Adrenal gland (tissue), 12 donors: Measurements from ENCODE around the gene MARCHF3. TPM values are rescaled to one million over a fixed set of nuclear protein-coding genes. Genes with fewer than 3 reads are reported as not detected.

Experiments
- DNase-seq, 7 donors: peaks; one replicate each; pipeline ENCODE4 v3.0.0-alpha.2; 2019 to 2020
- H3K27ac ChIP-seq, 5 donors: fragments of 200-600 bp; sonication (generic) in 4 of 5; 1 replicate in 3 of 5; 2 replicates in 2 of 5; pipeline versions ENCODE4 v1.5.1 to v1.8.0; 2016 to 2020; ENCODE audit warnings: mild to moderate bottlenecking in 1 of 5
- H3K27me3 ChIP-seq: fragments of 200-600 bp; 2 replicates; pipeline ENCODE4 v1.8.0; 2021
- H3K36me3 ChIP-seq, 2 donors: fragments of 200-600 bp; replicated peaks in 1 of 2; 1 replicate in 1 of 2; 2 replicates in 1 of 2; pipeline versions ENCODE4 v1.5.1 to v1.8.0; 2018 to 2022
- H3K4me1 ChIP-seq, 2 donors: fragments of 200-600 bp; replicated peaks in 1 of 2; 1 replicate in 1 of 2; 2 replicates in 1 of 2; pipeline versions ENCODE4 v1.5.1 to v1.8.0; 2018 to 2021
- H3K4me3 ChIP-seq, 4 donors: fragments of 200-600 bp; sonication (generic) in 3 of 4; one replicate each; pipeline ENCODE4 v1.5.1; 2016 to 2018
- H3K9me3 ChIP-seq, 3 donors: fragments of 200-600 bp; sonication (generic) in 1 of 3; replicated peaks in 1 of 3; 1 replicate in 2 of 3; 2 replicates in 1 of 3; pipeline versions ENCODE4 v1.5.1 to v1.8.0; 2016 to 2021
- CTCF ChIP-seq, 6 experiments: fragments of 450-650 bp in 4 of 6; fragments of 200-600 bp in 2 of 6; sonication (generic) in 1 of 6; IDR thresholded peaks; 1 replicate in 5 of 6; 2 replicates in 1 of 6; pipeline versions ENCODE4 v1.5.1 to v1.8.0; 2016 to 2021; ENCODE audit warnings: antibody characterized with exemption in 6 of 6, mild to moderate bottlenecking in 2 of 6, moderate library complexity in 1 of 6
- POLR2A ChIP-seq, 2 donors: fragments of 450-650 bp; IDR thresholded peaks; one replicate each; pipeline ENCODE4 v1.6.1; 2017; ENCODE audit warnings: antibody characterized with exemption in 2 of 2, mild to moderate bottlenecking in 2 of 2, moderate library complexity in 1 of 2
- WGBS, 4 donors: extraction: QIAGEN DNeasy Blood & Tissue Kit in 2 of 4; methylation state at CpG; one replicate each; pipeline versions ENCODE4 v1.1.5 to v1.1.7; 2013 to 2017; 5-methylcytosine and 5-hydroxymethylcytosine counted together
- intact Hi-C, 2 donors: fragments of 100-400 bp; cut with DNase I; formaldehyde crosslinking; loops; one replicate each; pipeline versions ENCODE4 v1.14.1 to v1.15.0; 2022 to 2023
- polyA plus RNA-seq, 3 donors: library from polyadenylated mRNA; stranded (reverse); fragments of 200-250 nt in 2 of 3; fragments of 350-450 nt in 1 of 3; fragmentation: Illumina TruSeq in 1 of 3; extraction: RNeasy Lipid Tissue Mini Kit (QIAGEN cat#74804) in 1 of 3; gene quantifications; one replicate each; pipeline ENCODE4 v1.2.3, GENCODE V29; 2013 to 2014
- total RNA-seq, 9 donors: library from RNA; depleted of rRNA in 4 of 9; stranded (reverse); fragments of >200 nt in 4 of 9; fragments of 120-200 nt in 1 of 9; fragmentation: NEBNext Ultra II Directional in 1 of 9; extraction: Animal tissue kit (Norgen Biotek cat#: 25700) in 1 of 9; gene quantifications; one replicate each; pipeline versions ENCODE4 v1.1.0 to v1.2.4, GENCODE V29; 2013 to 2023
- donor health status: healthy with polysubstance abuse.
- donor health status: Bipolar disorder and iron deficiency.
- donor health status: DM: yes; HTN: yes; CAD: no.
- donor health status: DM: no; HTN: no; CAD: no.
- donor health status: DM: no; HTN: no; CAD: no.
- donor health status: DM: yes; HTN: yes; CAD: no.

The MARCHF3 gene
- total and polyA plus RNA-seq, 12 donors = 3.9 to 48.9 (median 12.2) TPM

GRCh38 chr5:127015716-127016115 is 14.6 kb downstream of the MARCHF3 start:
- Histone ChIP-seq H3K4me1 (no peaks in the 10 kb centered on the region), H3K36me3 (no peaks in the 10 kb centered on the region), H3K27ac (no peak overlapping the region), H3K9me3 (no peaks in the 10 kb centered on the region), H3K27me3 (no peaks in the 10 kb centered on the region), H3K4me3 (no peak overlapping the region)
- intact Hi-C loops = no loop called here
- DNase-seq = no peak
- TF ChIP-seq CTCF (IDR thresholded peaks at IDR 0.05) = no peak
- no peak for TF ChIP-seq POLR2A (IDR thresholded peaks at IDR 0.05)
- WGBS, 4 donors = 82 to 88% (median 86%) methylated on average over 4 of the region's 4 CpGs

- Histone ChIP-seq H3K27me3 (no peaks in the 10 kb centered on the region), H3K27ac (no peak overlapping the region), H3K9me3 (no peaks in the 10 kb centered on the region), H3K4me1 (no peaks in the 10 kb centered on the region), H3K36me3 (no peaks in the 10 kb centered on the region), H3K4me3 (no peak overlapping the region)
- no peak for TF ChIP-seq CTCF (IDR thresholded peaks at IDR 0.05)
- intact Hi-C loops = no loop called here
- 76 to 93% (median 83%) methylated on average over 1 of the region's 1 CpG for WGBS, 4 donors
- no peak for DNase-seq
Measured at GRCh38 chr5:127014573-127014972, 15.8 kb downstream of the MARCHF3 start.

GRCh38 chr5:127013407-127013806 is 17.0 kb downstream of the MARCHF3 start:
- Histone ChIP-seq H3K9me3 (no peaks in the 10 kb centered on the region), H3K4me1 (no peaks in the 10 kb centered on the region), H3K27me3 (no peaks in the 10 kb centered on the region), H3K27ac (no peak overlapping the region), H3K36me3 (no peaks in the 10 kb centered on the region), H3K4me3 (no peak overlapping the region)
- intact Hi-C loops = no loop called here
- WGBS, 4 donors = 60 to 73% (median 68%) methylated on average over 2 of the region's 2 CpGs
- no peak for DNase-seq
- TF ChIP-seq CTCF (IDR thresholded peaks at IDR 0.05) = no peak
- no peak for TF ChIP-seq POLR2A (IDR thresholded peaks at IDR 0.05)

- no peaks in the 10 kb centered on the region for H3K4me1 ChIP-seq
- H3K9me3 ChIP-seq = no peaks in the 10 kb centered on the region
- no peaks in the 10 kb centered on the region for H3K36me3 ChIP-seq
- no peak overlapping the region for H3K27ac ChIP-seq
- intact Hi-C loops = no loop called here
- H3K4me3 ChIP-seq = no peak overlapping the region
- DNase-seq = no peak
- no peak for TF ChIP-seq CTCF (IDR thresholded peaks at IDR 0.05)
- no peak for TF ChIP-seq POLR2A (IDR thresholded peaks at IDR 0.05)
- H3K27me3 ChIP-seq = no peaks in the 10 kb centered on the region
Measured at GRCh38 chr5:127012916-127013315, 17.4 kb downstream of the MARCHF3 start.
